DMS153 (cell line): ENCODE results near the gene RUFY3.
"Not testable (repeated sequence)": the region's sequence is repeated elsewhere in the genome, so short reads cannot be mapped to it uniquely, and the experiment has no call there.

Source experiments
- DNase-seq: peaks from one replicate; lab custom pipeline; 2025; lab: John Stamatoyannopoulos, UW

RUFY3 gene

GRCh38 chr4:70840631-70841030, 118.9 kb downstream of the RUFY3 start:
- not testable (repeated sequence) for DNase-seq

- DNase-seq, result no peak
Observed at GRCh38 chr4:70841211-70841610, 119.4 kb downstream of the RUFY3 start.

GRCh38 chr4:70841951-70842350, 120.2 kb downstream of the RUFY3 start:
- no peak for DNase-seq

GRCh38 chr4:70842761-70843435, 121.1 kb downstream of the RUFY3 start:
- no peak for DNase-seq

GRCh38 chr4:70844180-70844579, 122.4 kb downstream of the RUFY3 start:
- no peak for DNase-seq

- DNase-seq, result no peak
Observed at GRCh38 chr4:70849291-70849690, 127.5 kb downstream of the RUFY3 start.

GRCh38 chr4:70855464-70855863, 133.7 kb downstream of the RUFY3 start:
- no peak for DNase-seq
